OCI-LY7 (cell line): Measurements from ENCODE around the gene ELL.

Source experiments
- EZH2phosphoT487 ChIP-seq: fragments of 200-600 bp; sonication (generic); IDR thresholded peaks from 2 replicates; pipeline ENCODE4 v1.6.1; 2018; ENCODE audit warnings: low read depth, borderline replicate concordance, mild to moderate bottlenecking, mixed run types, antibody characterized with exemption, low read length, moderate library complexity, mixed read lengths
- TF ChIP-seq, protein P1 (sequence below): fragments of 200-600 bp; sonication (generic); conservative IDR thresholded peaks from 2 replicates; pipeline ENCODE4 v1.5.1; 2014; ENCODE audit warnings: mild to moderate bottlenecking, antibody characterized with exemption, low read length, moderate library complexity, mixed read lengths

DNA sequence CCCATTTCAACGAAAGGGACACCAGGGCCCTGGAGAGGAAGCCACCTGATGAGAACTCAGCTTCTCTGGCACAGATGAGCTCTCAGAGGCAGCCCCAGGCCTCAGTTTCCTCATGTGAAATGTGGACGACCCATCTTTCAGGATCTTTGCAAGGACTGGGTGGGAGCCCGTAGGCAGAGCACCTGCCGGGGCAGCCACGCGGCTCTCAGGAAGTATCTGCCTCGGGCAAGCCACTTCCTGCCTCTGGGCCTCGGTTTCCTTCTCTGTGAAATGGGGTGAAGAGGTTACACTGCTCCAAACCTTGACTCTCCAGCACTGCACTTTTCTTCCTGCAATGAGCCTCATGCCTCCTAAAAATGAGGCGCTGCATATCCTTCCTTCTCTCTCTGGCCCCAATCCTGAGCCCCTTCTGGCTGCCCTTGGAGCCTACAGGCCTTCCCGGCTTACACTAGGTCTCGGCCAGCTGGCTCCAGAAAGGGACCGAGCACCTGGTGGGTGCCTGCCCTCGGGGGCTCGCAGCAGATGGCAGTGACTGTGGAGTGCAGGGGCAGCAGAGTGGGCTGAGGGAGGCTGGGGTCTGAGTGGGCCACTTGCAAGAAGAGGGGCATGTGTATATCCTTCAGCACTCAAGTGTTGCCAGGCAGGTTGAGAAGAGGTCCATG lies 99.2 kb downstream of the ELL start:
- TF ChIP-seq, protein P1, sequence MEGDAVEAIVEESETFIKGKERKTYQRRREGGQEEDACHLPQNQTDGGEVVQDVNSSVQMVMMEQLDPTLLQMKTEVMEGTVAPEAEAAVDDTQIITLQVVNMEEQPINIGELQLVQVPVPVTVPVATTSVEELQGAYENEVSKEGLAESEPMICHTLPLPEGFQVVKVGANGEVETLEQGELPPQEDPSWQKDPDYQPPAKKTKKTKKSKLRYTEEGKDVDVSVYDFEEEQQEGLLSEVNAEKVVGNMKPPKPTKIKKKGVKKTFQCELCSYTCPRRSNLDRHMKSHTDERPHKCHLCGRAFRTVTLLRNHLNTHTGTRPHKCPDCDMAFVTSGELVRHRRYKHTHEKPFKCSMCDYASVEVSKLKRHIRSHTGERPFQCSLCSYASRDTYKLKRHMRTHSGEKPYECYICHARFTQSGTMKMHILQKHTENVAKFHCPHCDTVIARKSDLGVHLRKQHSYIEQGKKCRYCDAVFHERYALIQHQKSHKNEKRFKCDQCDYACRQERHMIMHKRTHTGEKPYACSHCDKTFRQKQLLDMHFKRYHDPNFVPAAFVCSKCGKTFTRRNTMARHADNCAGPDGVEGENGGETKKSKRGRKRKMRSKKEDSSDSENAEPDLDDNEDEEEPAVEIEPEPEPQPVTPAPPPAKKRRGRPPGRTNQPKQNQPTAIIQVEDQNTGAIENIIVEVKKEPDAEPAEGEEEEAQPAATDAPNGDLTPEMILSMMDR, result no peak
- TF ChIP-seq EZH2phosphoT487, result no peak
